OCI-LY3 (cell line): ENCODE data around the gene FRMPD2.

Experiments used
- CTCF ChIP-seq: fragments of 200-600, 300-600 bp; sonication (generic); IDR thresholded peaks from 2 replicates; pipeline ENCODE4 v1.5.1; 2014; ENCODE audit warnings: antibody characterized with exemption, low read length, low read depth
- EZH2phosphoT487 ChIP-seq: fragments of 200-600 bp; shearing (Covaris generic); IDR thresholded peaks from 2 replicates; pipeline ENCODE4 v1.6.1; 2018; ENCODE audit warnings: antibody characterized with exemption, mixed run types, low read depth

GRCh38 chr10:48234787-48235186, 39.7 kb downstream of the FRMPD2 start:
- TF ChIP-seq CTCF (no peak), EZH2phosphoT487 (no peak)
